Measurements from ENCODE around the gene GTF2F2.

Gene GTF2F2

GRCh38 chr13:45278096-45278645, 157.9 kb downstream of the GTF2F2 start:
- no peak overlapping the region for H3K27ac ChIP-seq (ENCODE audit: low read depth, low read length, poor library complexity, severe bottlenecking)
- H4K20me1 ChIP-seq (ENCODE audit: insufficient read depth, low read length) = no peaks in the 10 kb centered on the region
- H3K4me2 ChIP-seq (ENCODE audit: low read length) = no peak overlapping the region
- no peaks in the 10 kb centered on the region for H3K9me2 ChIP-seq (ENCODE audit: low read depth, low read length)
- no peak overlapping the region for H3K9ac ChIP-seq (ENCODE audit: low read length)
- H3K9me3 ChIP-seq (ENCODE audit: low read length) = no peaks in the 10 kb centered on the region
- no peaks in the 10 kb centered on the region for H3F3A ChIP-seq (ENCODE audit: insufficient read depth, low read length)
- no peak overlapping the region for H3K4me3 ChIP-seq (ENCODE audit: low read depth, low read length, poor library complexity, severe bottlenecking)
- H3K79me2 ChIP-seq (ENCODE audit: insufficient read depth, low read length) = no peaks in the 10 kb centered on the region
- no peak overlapping the region for H2AFZ ChIP-seq (ENCODE audit: low read length)
- no peaks in the 10 kb centered on the region for H3K27me3 ChIP-seq (ENCODE audit: insufficient read depth, low read length)
- no peaks in the 10 kb centered on the region for H3K4me1 ChIP-seq (ENCODE audit: insufficient read depth, low read length, severe bottlenecking)
- H3K36me3 ChIP-seq (ENCODE audit: insufficient read depth, low read length) = peaks cover 16% of the 10 kb centered on the region; the same call in 1 of the 2 replicates
- TF ChIP-seq EZH2 (IDR thresholded peaks at IDR 0.05; ENCODE audit: borderline replicate concordance, low read length) (no peak), CTCF (IDR thresholded peaks at IDR 0.05; ENCODE audit: low read length) (no peak)

GRCh38 chr13:45280011-45280410, 159.7 kb downstream of the GTF2F2 start:
- Histone ChIP-seq H4K20me1 (ENCODE audit: insufficient read depth, low read length) (no peaks in the 10 kb centered on the region), H3K9ac (ENCODE audit: low read length) (no peak overlapping the region), H3K4me3 (ENCODE audit: low read depth, low read length, poor library complexity, severe bottlenecking) (no peak overlapping the region), H3K27ac (ENCODE audit: low read depth, low read length, poor library complexity, severe bottlenecking) (no peak overlapping the region), H3K4me2 (ENCODE audit: low read length) (no peak overlapping the region), H3K27me3 (ENCODE audit: insufficient read depth, low read length) (no peaks in the 10 kb centered on the region), H3K4me1 (ENCODE audit: insufficient read depth, low read length, severe bottlenecking) (no peaks in the 10 kb centered on the region), H3K9me3 (ENCODE audit: low read length) (no peaks in the 10 kb centered on the region), H3K9me2 (ENCODE audit: low read depth, low read length) (no peaks in the 10 kb centered on the region), H3K79me2 (ENCODE audit: insufficient read depth, low read length) (no peaks in the 10 kb centered on the region), H3F3A (ENCODE audit: insufficient read depth, low read length) (no peaks in the 10 kb centered on the region), H3K36me3 (ENCODE audit: insufficient read depth, low read length) (peaks cover 18% of the 10 kb centered on the region; the same call in 1 of the 2 replicates), H2AFZ (ENCODE audit: low read length) (no peak overlapping the region)
- TF ChIP-seq EZH2 (IDR thresholded peaks at IDR 0.05; ENCODE audit: borderline replicate concordance, low read length) = no peak
- TF ChIP-seq CTCF (IDR thresholded peaks at IDR 0.05; ENCODE audit: low read length) = no peak

GRCh38 chr13:45280751-45281634, 160.7 kb downstream of the GTF2F2 start:
- Histone ChIP-seq H3K4me2 (ENCODE audit: low read length) (no peak overlapping the region), H2AFZ (ENCODE audit: low read length) (no peak overlapping the region), H3K9me3 (ENCODE audit: low read length) (no peaks in the 10 kb centered on the region), H4K20me1 (ENCODE audit: insufficient read depth, low read length) (no peaks in the 10 kb centered on the region), H3K4me3 (ENCODE audit: low read depth, low read length, poor library complexity, severe bottlenecking) (no peak overlapping the region), H3K27me3 (ENCODE audit: insufficient read depth, low read length) (no peaks in the 10 kb centered on the region), H3K9ac (ENCODE audit: low read length) (no peak overlapping the region), H3K79me2 (ENCODE audit: insufficient read depth, low read length) (no peaks in the 10 kb centered on the region), H3K36me3 (ENCODE audit: insufficient read depth, low read length) (peaks cover 18% of the 10 kb centered on the region; the same call in 1 of the 2 replicates), H3K9me2 (ENCODE audit: low read depth, low read length) (no peaks in the 10 kb centered on the region), H3F3A (ENCODE audit: insufficient read depth, low read length) (no peaks in the 10 kb centered on the region), H3K4me1 (ENCODE audit: insufficient read depth, low read length, severe bottlenecking) (no peaks in the 10 kb centered on the region), H3K27ac (ENCODE audit: low read depth, low read length, poor library complexity, severe bottlenecking) (no peak overlapping the region)
- peak; percentile 87 for TF ChIP-seq CTCF (IDR thresholded peaks at IDR 0.05; ENCODE audit: low read length)
- TF ChIP-seq EZH2 (IDR thresholded peaks at IDR 0.05; ENCODE audit: borderline replicate concordance, low read length) = no peak

All from OCI-LY1 (cell line).